MCF 10A (cell line): Measurements from ENCODE around the gene IQCH. TPM values are rescaled to one million over a fixed set of nuclear protein-coding genes. Genes with fewer than 3 reads are reported as not detected.

ENCODE experiments used
- BruUV-seq: library from RNA; stranded (reverse); fragments of 400-500 nt; replicated peaks from 2 replicates; lab custom pipeline; 2021; lab: Mats Ljungman, UMichigan
- CTCF ChIA-PET: fragments of 300-600 bp; sonication (Branson Sonifier 250); formaldehyde crosslinking; extraction: SDS; loops from one replicate; lab custom pipeline; 2021; ENCODE audit warnings: antibody characterized with exemption, inconsistent platforms; lab: Yijun Ruan, JAX
- POLR2A ChIA-PET: fragments of 300-600, 350-650 bp; sonication (Branson Sonifier 250); formaldehyde crosslinking; extraction: SDS; loops from one replicate; lab custom pipeline; 2020; ENCODE audit warnings: antibody characterized with exemption, inconsistent platforms; lab: Yijun Ruan, JAX
- DNase-seq: peaks from one replicate; pipeline ENCODE4 v3.0.0-alpha.2; 2018; ENCODE audit not compliant: unreplicated experiment
- H3K27ac Mint-ChIP-seq: one replicate; pipeline ENCODE4 v1.8.0; 2022; ENCODE audit warnings: mild to moderate bottlenecking, low read depth, mixed read lengths; ENCODE audit not compliant: unreplicated experiment
- H3K27me3 Mint-ChIP-seq: one replicate; pipeline ENCODE4 v1.8.0; 2022; ENCODE audit warnings: mixed read lengths; ENCODE audit not compliant: insufficient read depth, unreplicated experiment
- H3K36me3 Mint-ChIP-seq: one replicate; pipeline ENCODE4 v1.8.0; 2022; ENCODE audit warnings: mild to moderate bottlenecking, moderate library complexity, mixed read lengths; ENCODE audit not compliant: insufficient read depth, unreplicated experiment
- H3K4me1 Mint-ChIP-seq: one replicate; pipeline ENCODE4 v1.8.0; 2022; ENCODE audit warnings: mixed read lengths; ENCODE audit not compliant: insufficient read depth, unreplicated experiment
- H3K4me3 Mint-ChIP-seq: one replicate; pipeline ENCODE4 v1.8.0; 2022; ENCODE audit warnings: mild to moderate bottlenecking, moderate library complexity, mixed read lengths; ENCODE audit not compliant: unreplicated experiment
- H3K9me3 Mint-ChIP-seq: one replicate; pipeline ENCODE4 v1.8.0; 2022; ENCODE audit warnings: mixed read lengths; ENCODE audit not compliant: unreplicated experiment
- intact Hi-C: fragments of 100-400 bp; cut with micrococcal nuclease; formaldehyde crosslinking; loops from 2 replicates; pipeline ENCODE4 v1.14.1; 2022
- total RNA-seq: library from RNA; stranded (reverse); gene quantifications from 2 replicates; pipeline ENCODE4 v1.2.3, GENCODE V29; 2022
- TF ChIP-seq, protein P1 (sequence below): fragments of 200-600 bp; IDR thresholded peaks from one replicate; pipeline ENCODE4 v1.8.0; 2022; ENCODE audit warnings: antibody characterized with exemption, mild to moderate bottlenecking; ENCODE audit not compliant: unreplicated experiment

Gene IQCH
- total RNA-seq, 1 experiment from 2014 or later, result 5.0 TPM

DNA sequence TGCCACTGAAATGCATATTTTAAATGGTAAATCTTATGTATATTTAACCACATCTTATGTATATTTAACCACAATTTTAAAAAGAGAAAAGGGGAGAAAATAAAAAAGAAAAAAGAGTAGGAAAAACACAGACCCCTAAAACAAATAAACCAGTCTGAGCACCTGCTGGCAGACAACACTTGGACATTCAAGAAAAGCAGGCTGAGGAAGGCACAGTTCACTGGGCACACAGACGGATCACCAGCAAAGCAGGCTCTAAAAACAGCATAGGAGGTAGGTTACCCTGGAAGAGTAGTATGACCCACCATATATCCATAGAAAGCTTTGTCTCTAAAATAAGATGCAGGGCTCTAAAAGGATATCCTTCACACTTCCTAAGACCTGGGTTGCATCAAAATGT lies 27.2 kb upstream of the IQCH start:
- TF ChIP-seq, protein P1, sequence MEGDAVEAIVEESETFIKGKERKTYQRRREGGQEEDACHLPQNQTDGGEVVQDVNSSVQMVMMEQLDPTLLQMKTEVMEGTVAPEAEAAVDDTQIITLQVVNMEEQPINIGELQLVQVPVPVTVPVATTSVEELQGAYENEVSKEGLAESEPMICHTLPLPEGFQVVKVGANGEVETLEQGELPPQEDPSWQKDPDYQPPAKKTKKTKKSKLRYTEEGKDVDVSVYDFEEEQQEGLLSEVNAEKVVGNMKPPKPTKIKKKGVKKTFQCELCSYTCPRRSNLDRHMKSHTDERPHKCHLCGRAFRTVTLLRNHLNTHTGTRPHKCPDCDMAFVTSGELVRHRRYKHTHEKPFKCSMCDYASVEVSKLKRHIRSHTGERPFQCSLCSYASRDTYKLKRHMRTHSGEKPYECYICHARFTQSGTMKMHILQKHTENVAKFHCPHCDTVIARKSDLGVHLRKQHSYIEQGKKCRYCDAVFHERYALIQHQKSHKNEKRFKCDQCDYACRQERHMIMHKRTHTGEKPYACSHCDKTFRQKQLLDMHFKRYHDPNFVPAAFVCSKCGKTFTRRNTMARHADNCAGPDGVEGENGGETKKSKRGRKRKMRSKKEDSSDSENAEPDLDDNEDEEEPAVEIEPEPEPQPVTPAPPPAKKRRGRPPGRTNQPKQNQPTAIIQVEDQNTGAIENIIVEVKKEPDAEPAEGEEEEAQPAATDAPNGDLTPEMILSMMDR, result no peak
- ChIA-PET CTCF (no interaction called here), POLR2A (interaction anchor here (0.7 to 2.3 kb wide), 5 partner anchors 10 to 295 kb away, joined by 3 to 7 read pairs (median 3); no protein-coding TSS in a partner anchor)
- intact Hi-C loops, result no loop called here
- Mint-ChIP-seq H3K9me3 (no peaks in the 10 kb centered on the region), H3K27ac (no peak overlapping the region), H3K4me1 (peaks cover 13% of the 10 kb centered on the region), H3K36me3 (peaks cover 32% of the 10 kb centered on the region), H3K4me3 (no peak overlapping the region), H3K27me3 (no peaks in the 10 kb centered on the region)
- DNase-seq, result no peak
- no TSS peak for BruUV-seq

DNA sequence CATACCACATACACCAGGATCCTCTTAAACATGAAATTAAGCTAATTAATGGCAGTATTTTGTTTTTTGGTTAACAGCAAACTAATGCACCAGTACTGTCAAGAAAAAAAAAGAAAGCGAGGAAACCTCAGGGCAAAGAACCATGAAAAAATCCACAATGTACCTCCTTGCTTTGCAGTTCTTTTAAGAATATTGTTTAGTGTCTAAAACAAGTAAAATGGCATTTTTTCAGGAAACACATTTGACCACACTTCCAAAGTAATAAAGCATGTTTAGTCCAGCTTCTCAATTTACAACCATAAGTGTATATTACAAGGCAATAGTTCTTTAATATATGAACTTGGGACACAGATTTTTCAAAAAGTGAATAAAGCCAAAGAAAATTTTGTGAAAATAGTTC lies 26.7 kb upstream of the IQCH start:
- intact Hi-C loops, result no loop called here
- ChIA-PET POLR2A (interaction anchor here (0.7 to 2.3 kb wide), 6 partner anchors 10 to 342 kb away, joined by 3 to 7 read pairs (median 3); no protein-coding TSS in a partner anchor), CTCF (no interaction called here)
- peaks cover 32% of the 10 kb centered on the region for H3K36me3 Mint-ChIP-seq
- no peak overlapping the region for H3K4me3 Mint-ChIP-seq
- DNase-seq, result no peak
- no peaks in the 10 kb centered on the region for H3K9me3 Mint-ChIP-seq
- BruUV-seq, result no TSS peak
- H3K27me3 Mint-ChIP-seq, result no peaks in the 10 kb centered on the region
- peaks cover 13% of the 10 kb centered on the region for H3K4me1 Mint-ChIP-seq
- TF ChIP-seq, protein P1, result no peak
- no peak overlapping the region for H3K27ac Mint-ChIP-seq

DNA sequence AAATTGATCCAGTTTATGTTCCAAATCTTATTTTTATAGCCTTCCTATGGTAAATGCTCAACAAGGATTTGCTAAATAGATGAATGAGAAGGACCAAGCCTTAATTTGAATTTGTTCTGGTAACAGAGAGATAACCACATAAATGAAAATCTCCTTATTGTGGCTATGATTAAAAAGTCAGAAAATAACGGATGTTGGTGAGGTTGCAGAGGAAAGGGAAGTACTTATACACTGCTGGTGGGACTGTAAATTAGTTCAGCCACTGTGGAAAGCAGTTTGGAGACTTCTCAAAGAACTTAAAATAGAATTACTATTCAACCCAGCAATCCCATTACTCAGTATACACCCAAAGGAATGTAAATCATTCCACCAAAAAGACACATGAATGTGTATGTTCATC lies 26.3 kb upstream of the IQCH start:
- Mint-ChIP-seq H3K9me3 (no peaks in the 10 kb centered on the region), H3K4me1 (peaks cover 13% of the 10 kb centered on the region), H3K27ac (no peak overlapping the region), H3K36me3 (peaks cover 37% of the 10 kb centered on the region), H3K27me3 (no peaks in the 10 kb centered on the region), H3K4me3 (no peak overlapping the region)
- POLR2A ChIA-PET, result interaction anchor here (0.7 to 2.3 kb wide), 6 partner anchors 9 to 343 kb away, joined by 3 to 7 read pairs (median 3); no protein-coding TSS in a partner anchor
- TF ChIP-seq, protein P1, result no peak
- no peak for DNase-seq
- CTCF ChIA-PET, result interaction anchor here (3.4 kb wide), 1 partner anchor 12 kb away, joined by 15 read pairs; no protein-coding TSS in a partner anchor
- no TSS peak for BruUV-seq
- intact Hi-C loops, result no loop called here

DNA sequence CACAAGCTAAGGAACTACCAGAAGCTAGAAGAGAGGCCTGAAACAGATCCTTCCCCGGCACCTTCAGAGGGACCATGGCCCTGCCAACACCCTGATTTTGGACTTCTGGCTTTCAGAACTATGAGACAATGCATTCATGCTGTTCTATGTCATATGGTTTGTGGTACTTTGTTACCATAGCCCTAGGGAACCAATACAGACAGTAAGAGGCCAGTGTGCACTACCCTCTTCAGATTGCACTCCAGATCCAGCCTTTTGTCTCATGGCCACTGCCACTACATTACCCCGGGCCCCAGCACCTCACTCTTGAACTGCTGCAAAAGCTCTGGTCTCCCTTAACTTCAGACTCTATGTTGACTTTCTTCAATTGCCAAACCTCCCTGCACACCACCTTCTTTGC lies 24.1 kb upstream of the IQCH start:
- H3K27ac Mint-ChIP-seq, result no peak overlapping the region
- no peaks in the 10 kb centered on the region for H3K9me3 Mint-ChIP-seq
- H3K4me3 Mint-ChIP-seq, result no peak overlapping the region
- H3K36me3 Mint-ChIP-seq, result peaks cover 41% of the 10 kb centered on the region
- H3K27me3 Mint-ChIP-seq, result no peaks in the 10 kb centered on the region
- ChIA-PET POLR2A (interaction anchor here (0.6 to 1.4 kb wide), 2 partner anchors 9 to 81 kb away, joined by 3 to 4 read pairs; no protein-coding TSS in a partner anchor), CTCF (interaction anchor here (0.6 to 3.4 kb wide), 3 partner anchors 10 to 1359 kb away, joined by 3 to 15 read pairs (median 3); no protein-coding TSS in a partner anchor)
- TF ChIP-seq, protein P1, result no peak
- intact Hi-C loops, result no loop called here
- DNase-seq, result no peak
- peaks cover 6% of the 10 kb centered on the region for H3K4me1 Mint-ChIP-seq
- no TSS peak for BruUV-seq
